Measurements from ENCODE around the gene ITGB6. TPM values are rescaled to one million over a fixed set of nuclear protein-coding genes. Genes with fewer than 3 reads are reported as not detected.

Gene ITGB6
- total RNA-seq, 1 experiment from 2014 or later = 7.2 TPM

DNA sequence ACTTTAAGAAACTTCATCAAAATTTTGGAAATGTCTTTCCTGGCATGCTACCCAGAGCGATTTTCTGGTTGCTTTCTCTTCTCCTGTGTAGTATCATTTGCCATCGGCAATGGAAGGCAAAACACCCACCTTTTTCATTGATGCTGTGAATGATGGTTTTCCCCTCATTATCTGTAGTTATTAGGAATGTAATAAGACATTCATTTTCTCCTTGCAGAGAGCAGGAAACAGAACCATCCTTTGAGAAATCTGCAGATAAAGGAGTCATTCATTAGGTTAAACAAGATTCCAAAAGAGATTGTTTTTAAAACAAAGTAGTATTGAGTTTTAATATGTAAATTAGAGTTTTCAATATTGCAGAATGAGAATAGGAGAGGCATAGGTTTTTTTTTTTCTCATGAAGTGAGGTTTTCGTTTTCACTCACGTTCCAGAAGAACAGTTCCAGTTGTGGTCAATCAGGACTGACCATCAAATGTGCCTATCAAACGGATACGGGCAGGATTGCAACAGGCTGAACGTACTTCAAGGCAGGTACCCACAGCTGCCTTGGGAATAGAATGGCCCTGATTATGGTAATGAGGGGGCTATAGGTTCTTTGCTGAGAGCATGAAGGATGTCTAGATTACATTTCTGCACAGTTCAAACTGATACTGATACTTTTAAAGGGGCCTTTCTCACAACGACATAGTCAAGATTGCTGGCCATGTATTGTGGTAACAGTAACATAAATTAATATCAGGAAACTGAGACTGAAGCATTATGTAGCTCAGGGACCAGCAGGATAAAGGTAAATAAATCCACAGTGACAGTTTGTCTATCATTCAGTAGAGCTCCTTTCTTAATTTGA, 87.9 kb downstream of the ITGB6 start:
- no peaks in the 10 kb centered on the region for H3K9me2 ChIP-seq (replicated peaks; ENCODE audit: low read length)
- peaks cover 7% of the 10 kb centered on the region; the same call in 1 of the 2 replicates for H3K4me1 ChIP-seq (ENCODE audit: insufficient read depth, low read length)
- ATAC-seq (no peak), DNase-seq (no peak)
- H3K79me2 ChIP-seq (ENCODE audit: low read length) = no peaks in the 10 kb centered on the region
- no peaks in the 10 kb centered on the region for H3F3A ChIP-seq (ENCODE audit: low read length, unreplicated experiment)
- H3K27me3 ChIP-seq (ENCODE audit: low read length) = no peaks in the 10 kb centered on the region
- H3K9me3 ChIP-seq (ENCODE audit: low read length) = no peaks in the 10 kb centered on the region
- H3K4me2 ChIP-seq (ENCODE audit: low read length) = no peak overlapping the region
- no peak for TF ChIP-seq EZH2 (IDR thresholded peaks at IDR 0.05; ENCODE audit: low read length, unreplicated experiment)
- no peak for TF ChIP-seq EZH2phosphoT487 (IDR thresholded peaks at IDR 0.05; ENCODE audit: borderline replicate concordance, low read length)
- TF ChIP-seq, protein P1, sequence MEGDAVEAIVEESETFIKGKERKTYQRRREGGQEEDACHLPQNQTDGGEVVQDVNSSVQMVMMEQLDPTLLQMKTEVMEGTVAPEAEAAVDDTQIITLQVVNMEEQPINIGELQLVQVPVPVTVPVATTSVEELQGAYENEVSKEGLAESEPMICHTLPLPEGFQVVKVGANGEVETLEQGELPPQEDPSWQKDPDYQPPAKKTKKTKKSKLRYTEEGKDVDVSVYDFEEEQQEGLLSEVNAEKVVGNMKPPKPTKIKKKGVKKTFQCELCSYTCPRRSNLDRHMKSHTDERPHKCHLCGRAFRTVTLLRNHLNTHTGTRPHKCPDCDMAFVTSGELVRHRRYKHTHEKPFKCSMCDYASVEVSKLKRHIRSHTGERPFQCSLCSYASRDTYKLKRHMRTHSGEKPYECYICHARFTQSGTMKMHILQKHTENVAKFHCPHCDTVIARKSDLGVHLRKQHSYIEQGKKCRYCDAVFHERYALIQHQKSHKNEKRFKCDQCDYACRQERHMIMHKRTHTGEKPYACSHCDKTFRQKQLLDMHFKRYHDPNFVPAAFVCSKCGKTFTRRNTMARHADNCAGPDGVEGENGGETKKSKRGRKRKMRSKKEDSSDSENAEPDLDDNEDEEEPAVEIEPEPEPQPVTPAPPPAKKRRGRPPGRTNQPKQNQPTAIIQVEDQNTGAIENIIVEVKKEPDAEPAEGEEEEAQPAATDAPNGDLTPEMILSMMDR (conservative IDR thresholded peaks at IDR 0.05; ENCODE audit: low read depth, low read length) = no peak
- H3K9ac ChIP-seq (ENCODE audit: low read length) = no peak overlapping the region
- H3K36me3 ChIP-seq (ENCODE audit: low read depth, low read length) = no peaks in the 10 kb centered on the region
- intact Hi-C loops (cut with micrococcal nuclease) = loop anchor here (5.0 kb wide), 2 partner anchors 155 to 865 kb away; no protein-coding TSS in a partner anchor
- BruUV-seq (replicated peaks) = no TSS peak
- no peak overlapping the region for H3K27ac ChIP-seq (ENCODE audit: low read length)
- H2AFZ ChIP-seq (ENCODE audit: low read length) = no peak overlapping the region
- H4K20me1 ChIP-seq (ENCODE audit: low read length) = no peaks in the 10 kb centered on the region
- ChIA-PET CTCF (interaction anchor here (0.6 kb wide), 2 partner anchors 22 to 882 kb away, joined by 4 to 5 read pairs; no protein-coding TSS in a partner anchor), POLR2A (ENCODE audit: unreplicated experiment) (interaction anchor here (0.6 kb wide), 1 partner anchor 51 kb away, joined by 7 read pairs; no protein-coding TSS in a partner anchor)
- H3K4me3 ChIP-seq (ENCODE audit: low read length) = no peak overlapping the region

DNA sequence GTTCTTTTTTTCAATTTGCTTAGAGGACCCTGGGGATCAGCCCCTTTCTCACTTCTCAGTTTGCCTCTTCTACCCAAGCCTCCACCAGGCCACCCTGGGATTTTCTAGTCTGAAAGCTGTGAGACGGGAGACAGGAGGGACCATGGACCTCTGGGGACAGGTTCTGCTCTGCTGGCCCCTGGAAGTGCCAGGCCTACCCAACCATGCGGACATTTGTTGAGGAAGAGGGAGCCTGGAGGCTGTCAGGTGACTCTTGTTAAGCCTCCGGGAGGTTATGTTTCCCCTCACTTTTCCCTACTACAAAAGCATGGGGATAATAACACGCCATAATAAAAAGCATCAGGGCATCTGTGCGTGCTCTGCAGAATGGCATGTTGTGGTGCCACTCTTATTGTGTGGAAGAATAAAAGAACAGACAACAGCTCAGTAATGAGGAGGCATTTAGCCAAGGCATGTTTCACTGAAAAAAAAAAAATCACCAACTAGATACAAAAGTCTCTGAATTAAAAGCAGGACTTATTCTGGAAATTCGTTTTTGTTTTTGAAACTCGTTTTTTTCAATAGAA, 89.3 kb downstream of the ITGB6 start:
- no TSS peak for BruUV-seq (replicated peaks)
- no peaks in the 10 kb centered on the region for H4K20me1 ChIP-seq (ENCODE audit: low read length)
- no peak overlapping the region for H3K4me2 ChIP-seq (ENCODE audit: low read length)
- no peak overlapping the region for H3K27ac ChIP-seq (ENCODE audit: low read length)
- no peaks in the 10 kb centered on the region for H3K9me2 ChIP-seq (replicated peaks; ENCODE audit: low read length)
- intact Hi-C loops (cut with micrococcal nuclease) = loop anchor here (1.0 to 5.0 kb wide), 6 partner anchors 95 to 884 kb away; no protein-coding TSS in a partner anchor
- no peak overlapping the region for H3K9ac ChIP-seq (ENCODE audit: low read length)
- POLR2A ChIA-PET (ENCODE audit: unreplicated experiment) = no interaction called here
- no peaks in the 10 kb centered on the region for H3K27me3 ChIP-seq (ENCODE audit: low read length)
- H3K36me3 ChIP-seq (ENCODE audit: low read depth, low read length) = no peaks in the 10 kb centered on the region
- no peak overlapping the region for H2AFZ ChIP-seq (ENCODE audit: low read length)
- no peaks in the 10 kb centered on the region for H3F3A ChIP-seq (ENCODE audit: low read length, unreplicated experiment)
- H3K4me3 ChIP-seq (ENCODE audit: low read length) = no peak overlapping the region
- ATAC-seq (no peak), DNase-seq (no peak)
- no peaks in the 10 kb centered on the region for H3K9me3 ChIP-seq (ENCODE audit: low read length)
- no peaks in the 10 kb centered on the region for H3K79me2 ChIP-seq (ENCODE audit: low read length)
- TF ChIP-seq EZH2 (IDR thresholded peaks at IDR 0.05; ENCODE audit: low read length, unreplicated experiment) (no peak), EZH2phosphoT487 (IDR thresholded peaks at IDR 0.05; ENCODE audit: borderline replicate concordance, low read length) (no peak)
- TF ChIP-seq, protein P1 (conservative IDR thresholded peaks at IDR 0.05; ENCODE audit: low read depth, low read length) = no peak
- H3K4me1 ChIP-seq (ENCODE audit: insufficient read depth, low read length) = peaks cover 7% of the 10 kb centered on the region; the same call in 1 of the 2 replicates
- CTCF ChIA-PET = interaction anchor here (0.6 to 1.5 kb wide), 6 partner anchors 13 to 859 kb away, joined by 3 to 10 read pairs (median 6); no protein-coding TSS in a partner anchor
